Osteoblast (primary cell): ENCODE data around the gene PRICKLE2. TPM values are rescaled to one million over a fixed set of nuclear protein-coding genes. Genes with fewer than 3 reads are reported as not detected.

Experiments used
- DNase-seq: peaks from one replicate; pipeline ENCODE4 v3.0.0; 2011; ENCODE audit warnings: low spot score, mixed read lengths; ENCODE audit not compliant: insufficient read length; ENCODE audit errors: missing footprints
- H2AFZ ChIP-seq: 2 replicates; pipeline ENCODE4 v1.6.0; 2011; ENCODE audit warnings: mild to moderate bottlenecking, low read length
- H3K27ac ChIP-seq: 2 replicates; pipeline ENCODE4 v1.5.1; 2011; ENCODE audit warnings: mild to moderate bottlenecking, low read depth, low read length, moderate library complexity
- H3K27me3 ChIP-seq: 2 replicates; pipeline ENCODE4 v1.6.0; 2012; ENCODE audit warnings: mild to moderate bottlenecking, control low read depth, inconsistent platforms, low read length, moderate library complexity; ENCODE audit not compliant: insufficient read depth
- H3K36me3 ChIP-seq: 2 replicates; pipeline ENCODE4 v1.5.1; 2011; ENCODE audit warnings: mild to moderate bottlenecking, low read length, control low read depth, moderate library complexity; ENCODE audit not compliant: insufficient read depth
- H3K4me1 ChIP-seq: 2 replicates; pipeline ENCODE4 v1.5.1; 2011; ENCODE audit warnings: mild to moderate bottlenecking, low read length, control low read depth, moderate library complexity; ENCODE audit not compliant: insufficient read depth
- H3K4me2 ChIP-seq: 2 replicates; pipeline ENCODE4 v1.6.0; 2011; ENCODE audit warnings: mild to moderate bottlenecking, low read length; ENCODE audit not compliant: insufficient read depth
- H3K4me3 ChIP-seq: fragments of 200-600 bp; sonication (generic); 3 replicates; pipeline ENCODE4 v1.5.1; 2012; ENCODE audit warnings: mild to moderate bottlenecking, low read length, inconsistent platforms; ENCODE audit not compliant: insufficient read depth
- H3K79me2 ChIP-seq: 2 replicates; pipeline ENCODE4 v1.6.0; 2012; ENCODE audit warnings: mild to moderate bottlenecking, low read length, control low read depth, inconsistent platforms; ENCODE audit not compliant: insufficient read depth
- H3K9me3 ChIP-seq: 2 replicates; pipeline ENCODE4 v1.5.1; 2011; ENCODE audit warnings: low read depth, low read length, control low read depth
- H4K20me1 ChIP-seq: 2 replicates; pipeline ENCODE4 v1.6.0; 2012; ENCODE audit warnings: mild to moderate bottlenecking, low read length, control low read depth; ENCODE audit not compliant: insufficient read depth
- CTCF ChIP-seq: IDR thresholded peaks from 2 replicates; pipeline ENCODE4 v1.5.1; 2011; ENCODE audit warnings: mild to moderate bottlenecking, low read depth, low read length, moderate library complexity; ENCODE audit errors: extremely low read depth
- total RNA-seq: library from RNA; depleted of rRNA; stranded (reverse); fragments of >200 nt; gene quantifications from 2 replicates; pipeline ENCODE4 v1.2.3, GENCODE V29; 2012

PRICKLE2 gene
- total RNA-seq, 1 donor = 18.8 TPM

- peaks cover 52% of the 10 kb centered on the region for H3K4me1 ChIP-seq
- no peak for TF ChIP-seq CTCF
- no peak overlapping the region for H3K4me3 ChIP-seq
- H3K4me2 ChIP-seq = peak overlapping the region; percentile 40
- H3K79me2 ChIP-seq = peaks cover 60% of the 10 kb centered on the region
- peaks cover 14% of the 10 kb centered on the region for H4K20me1 ChIP-seq
- H3K36me3 ChIP-seq = no peaks in the 10 kb centered on the region
- no peaks in the 10 kb centered on the region for H3K27me3 ChIP-seq
- DNase-seq = no peak
- no peak overlapping the region for H2AFZ ChIP-seq
- H3K27ac ChIP-seq = peak overlapping the region; percentile 52
- H3K9me3 ChIP-seq = no peaks in the 10 kb centered on the region
Observed at GRCh38 chr3:64220161-64220914, 4.9 kb downstream of the PRICKLE2 start.

GRCh38 chr3:64218746-64219145, 6.5 kb downstream of the PRICKLE2 start:
- no peak overlapping the region for H2AFZ ChIP-seq
- peaks cover 49% of the 10 kb centered on the region for H3K4me1 ChIP-seq
- no peak for DNase-seq
- no peak overlapping the region for H3K27ac ChIP-seq
- H4K20me1 ChIP-seq = peaks cover 15% of the 10 kb centered on the region
- H3K79me2 ChIP-seq = peaks cover 54% of the 10 kb centered on the region
- H3K36me3 ChIP-seq = no peaks in the 10 kb centered on the region
- TF ChIP-seq CTCF = no peak
- H3K4me2 ChIP-seq = no peak overlapping the region
- H3K4me3 ChIP-seq = no peak overlapping the region
- no peaks in the 10 kb centered on the region for H3K27me3 ChIP-seq
- H3K9me3 ChIP-seq = no peaks in the 10 kb centered on the region

GRCh38 chr3:64218329-64218728, 6.9 kb downstream of the PRICKLE2 start:
- no peak overlapping the region for H2AFZ ChIP-seq
- H3K4me1 ChIP-seq = peaks cover 49% of the 10 kb centered on the region
- DNase-seq = no peak
- H3K36me3 ChIP-seq = no peaks in the 10 kb centered on the region
- H3K4me3 ChIP-seq = no peak overlapping the region
- H3K27me3 ChIP-seq = no peaks in the 10 kb centered on the region
- peaks cover 51% of the 10 kb centered on the region for H3K79me2 ChIP-seq
- H3K27ac ChIP-seq = no peak overlapping the region
- no peaks in the 10 kb centered on the region for H3K9me3 ChIP-seq
- TF ChIP-seq CTCF = no peak
- peaks cover 17% of the 10 kb centered on the region for H4K20me1 ChIP-seq
- H3K4me2 ChIP-seq = no peak overlapping the region

GRCh38 chr3:64216274-64217147, 8.8 kb downstream of the PRICKLE2 start:
- Histone ChIP-seq H3K9me3 (no peaks in the 10 kb centered on the region), H3K79me2 (peaks cover 41% of the 10 kb centered on the region), H3K4me1 (peaks cover 49% of the 10 kb centered on the region), H3K27ac (no peak overlapping the region), H2AFZ (no peak overlapping the region), H3K4me2 (no peak overlapping the region), H3K4me3 (no peak overlapping the region), H3K36me3 (no peaks in the 10 kb centered on the region), H4K20me1 (peaks cover 17% of the 10 kb centered on the region), H3K27me3 (no peaks in the 10 kb centered on the region)
- TF ChIP-seq CTCF = no peak
- DNase-seq = peak; percentile 3
